ENCODE data around the gene ZCCHC2. TPM values are rescaled to one million over a fixed set of nuclear protein-coding genes. Genes with fewer than 3 reads are reported as not detected.

Gene ZCCHC2
- total RNA-seq, 1 donor from 2014 or later: 7.2 TPM

DNA sequence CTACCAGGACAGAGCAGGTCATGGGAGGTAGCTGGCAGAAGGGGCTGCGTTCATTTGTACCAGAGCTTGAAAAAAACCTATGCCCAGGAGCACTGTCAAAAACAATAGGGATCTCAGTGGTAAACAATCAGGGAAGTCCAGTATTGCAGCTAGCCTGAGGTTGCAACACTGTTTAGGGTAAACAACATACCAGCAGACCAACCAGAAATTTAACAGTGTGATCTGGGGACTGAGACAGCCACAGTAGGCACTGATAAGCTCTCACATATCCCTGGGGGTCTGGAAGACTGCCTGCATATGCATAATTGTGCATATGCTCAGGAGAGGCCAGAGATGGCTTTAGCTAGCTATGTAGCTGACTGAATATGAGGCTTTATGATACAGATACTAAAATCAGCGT lies 12.0 kb upstream of the ZCCHC2 start:
- no peak for DNase-seq (ENCODE audit: low spot score)

DNA sequence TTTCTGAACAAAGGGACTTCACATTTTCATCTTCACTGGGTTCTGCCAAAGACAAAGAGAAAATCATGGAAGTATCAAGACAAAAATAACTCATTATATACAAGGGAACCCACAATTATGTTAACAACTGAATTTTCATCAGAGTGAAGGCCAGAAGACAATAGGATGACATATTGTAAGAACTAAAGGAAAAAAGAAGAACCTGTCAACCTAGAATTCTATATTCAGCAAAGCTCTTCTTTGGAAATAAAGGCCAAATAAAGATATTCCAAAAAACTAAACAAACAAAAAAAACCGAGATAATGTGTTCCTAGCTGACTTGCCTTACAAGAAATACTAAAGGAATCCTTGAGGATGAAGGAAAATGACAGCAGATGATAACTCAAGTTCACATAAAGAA lies 10.3 kb upstream of the ZCCHC2 start:
- DNase-seq (ENCODE audit: low spot score): no peak

DNA sequence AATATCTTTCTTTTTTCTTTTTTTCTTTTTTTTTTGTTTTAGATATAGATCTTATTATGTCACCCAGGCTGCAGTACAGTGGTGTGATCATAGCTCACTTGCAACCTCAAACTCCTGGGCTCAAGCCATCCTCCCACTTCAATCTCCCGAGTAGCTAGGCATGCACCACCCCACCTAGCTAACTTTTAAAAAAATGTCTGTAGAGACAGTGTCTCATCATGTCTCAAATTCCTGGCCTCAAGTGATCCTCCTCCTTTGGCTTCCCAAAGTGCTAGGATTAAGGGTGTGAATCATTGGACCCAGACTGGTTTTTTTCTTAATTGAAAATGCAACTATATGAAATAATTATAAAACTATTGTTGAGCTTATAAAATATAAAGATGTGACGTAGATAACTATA lies 9.8 kb upstream of the ZCCHC2 start:
- DNase-seq (ENCODE audit: low spot score): no peak

DNA sequence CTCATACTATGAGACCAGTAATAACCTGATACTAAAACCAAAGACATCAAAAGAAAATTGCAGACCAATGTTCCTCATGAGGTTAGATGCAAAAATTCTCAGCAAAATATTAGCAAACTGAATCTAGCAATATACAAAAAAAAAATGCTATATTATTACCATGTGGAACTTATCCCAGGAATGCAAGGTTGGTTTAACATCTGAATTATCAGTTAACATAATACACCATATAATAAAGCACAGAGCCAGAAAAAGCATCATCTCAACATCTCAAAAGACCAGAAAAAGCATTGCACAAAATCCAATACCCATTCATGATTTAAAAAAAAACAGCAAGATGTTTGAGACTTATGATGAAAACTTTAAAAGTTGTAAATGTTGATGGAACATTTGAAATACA lies 8.3 kb upstream of the ZCCHC2 start:
- DNase-seq (ENCODE audit: low spot score): no peak

DNA sequence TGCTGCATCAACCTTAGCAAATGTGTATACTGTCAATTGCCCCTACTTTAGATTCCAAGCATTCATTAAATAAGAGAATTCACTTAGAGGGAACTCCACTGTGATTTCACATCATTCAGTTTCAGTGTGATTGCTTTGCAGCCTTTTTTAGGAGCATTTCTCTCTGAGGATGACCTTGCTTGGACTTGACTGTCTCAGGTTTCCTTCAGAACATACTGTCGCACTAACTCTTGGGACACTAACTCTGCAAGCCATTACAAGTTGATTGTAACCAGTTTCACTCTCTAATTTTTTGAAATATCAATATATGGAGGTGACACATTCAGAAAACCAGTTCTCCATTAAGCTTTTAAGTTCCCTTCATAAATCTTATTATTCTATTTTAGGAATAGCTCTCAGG lies 6.6 kb upstream of the ZCCHC2 start:
- no peak for DNase-seq (ENCODE audit: low spot score)

DNA sequence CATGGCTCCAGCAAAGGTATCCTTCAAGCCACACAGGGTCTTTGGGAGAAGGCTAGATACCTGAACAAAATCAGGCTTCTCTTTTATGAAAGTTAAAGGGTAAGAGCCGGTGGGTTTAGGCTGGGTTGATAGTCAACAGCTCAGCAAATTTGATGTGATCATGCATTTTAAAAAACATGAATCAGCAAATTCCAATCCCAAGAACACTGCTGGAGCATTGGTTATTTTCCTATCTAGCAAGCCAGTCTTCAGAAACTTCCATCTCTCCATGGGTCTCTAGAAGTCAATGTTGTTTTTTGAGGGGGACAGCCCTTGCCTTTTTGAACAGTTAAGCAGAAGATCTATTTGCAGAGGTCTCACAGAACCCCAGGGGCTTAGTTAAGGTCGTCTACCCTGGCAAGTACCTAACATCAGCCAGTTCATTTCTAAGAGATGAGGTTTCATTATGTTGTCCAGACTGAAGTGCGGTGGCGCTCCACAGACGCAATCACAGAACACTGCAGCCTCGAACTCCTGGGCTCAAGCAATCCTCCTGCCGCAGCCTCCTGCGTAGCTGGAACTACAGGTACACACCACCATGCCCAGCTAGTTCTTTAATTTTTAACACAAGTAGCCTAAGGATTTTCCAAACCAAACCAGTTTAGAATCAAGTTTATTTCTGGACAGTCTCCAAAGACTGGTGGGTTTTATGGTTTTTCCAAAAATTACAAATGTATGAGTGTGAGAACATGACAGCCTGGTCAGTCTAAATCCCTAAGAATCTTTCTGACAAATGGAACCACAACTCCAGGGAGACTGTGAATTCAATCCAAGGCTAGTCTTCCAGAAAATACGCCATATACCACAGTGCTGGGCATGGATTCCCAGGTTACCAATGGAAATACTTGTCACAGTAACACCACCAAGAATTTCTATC lies 4.1 kb upstream of the ZCCHC2 start:
- DNase-seq (ENCODE audit: low spot score): no peak

DNA sequence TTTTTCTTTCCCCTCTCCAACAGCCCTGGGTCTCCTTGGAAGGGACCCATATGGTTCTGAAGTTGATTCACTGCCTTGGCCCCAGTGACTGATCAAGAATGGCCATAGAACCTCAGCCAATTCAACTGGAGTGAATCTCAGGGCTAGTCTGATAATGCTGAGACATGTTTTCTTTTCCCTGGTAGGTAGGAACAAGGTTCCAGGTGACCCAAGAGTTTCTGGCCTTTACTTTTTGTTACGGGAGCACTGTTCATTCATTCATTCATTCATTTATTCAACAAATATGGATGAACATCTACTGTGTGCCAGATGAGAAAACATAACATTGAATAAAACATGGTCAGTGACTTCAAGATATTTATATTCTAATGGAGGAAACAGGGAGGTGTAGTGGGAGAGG lies 3.1 kb upstream of the ZCCHC2 start:
- DNase-seq (ENCODE audit: low spot score): no peak

DNA sequence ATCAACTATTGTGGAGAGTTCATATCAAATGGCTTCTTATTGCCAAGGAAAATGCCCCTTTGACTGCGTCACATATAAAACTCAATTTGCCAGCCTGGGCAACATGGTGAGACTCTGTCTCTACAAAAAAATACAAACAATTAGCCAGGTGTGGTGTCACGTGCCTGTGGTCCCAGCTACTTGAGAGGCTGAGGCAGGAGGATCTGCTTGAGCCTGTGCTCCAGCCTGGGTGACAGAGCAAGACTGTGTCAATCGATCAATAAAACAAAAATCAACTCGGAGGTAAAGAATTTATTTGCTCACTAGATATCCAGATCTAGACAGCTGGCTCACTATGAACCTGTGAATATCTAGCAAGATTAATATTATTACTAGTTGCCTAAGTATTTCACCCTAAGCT lies 1.7 kb upstream of the ZCCHC2 start:
- DNase-seq (ENCODE audit: low spot score): no peak

DNA sequence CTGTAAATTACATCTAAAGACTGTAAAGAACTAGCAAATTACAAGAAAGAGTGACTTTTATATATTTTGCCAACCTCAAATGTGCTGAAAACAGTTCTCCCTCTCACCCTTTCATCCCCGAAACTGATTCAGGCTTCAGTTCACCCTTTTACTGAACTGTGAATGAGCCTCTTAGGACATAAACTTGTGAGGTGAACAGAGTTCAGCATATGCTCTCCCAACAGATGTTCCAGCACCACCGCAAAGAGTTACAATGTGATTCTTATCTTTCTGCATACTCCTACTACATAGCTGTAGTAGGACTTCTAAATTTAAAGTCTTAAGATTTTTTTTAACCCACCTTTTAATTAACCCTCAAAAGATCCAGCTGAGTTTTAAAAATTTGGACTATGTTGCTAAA lies 1.2 kb upstream of the ZCCHC2 start:
- no peak for DNase-seq (ENCODE audit: low spot score)

DNA sequence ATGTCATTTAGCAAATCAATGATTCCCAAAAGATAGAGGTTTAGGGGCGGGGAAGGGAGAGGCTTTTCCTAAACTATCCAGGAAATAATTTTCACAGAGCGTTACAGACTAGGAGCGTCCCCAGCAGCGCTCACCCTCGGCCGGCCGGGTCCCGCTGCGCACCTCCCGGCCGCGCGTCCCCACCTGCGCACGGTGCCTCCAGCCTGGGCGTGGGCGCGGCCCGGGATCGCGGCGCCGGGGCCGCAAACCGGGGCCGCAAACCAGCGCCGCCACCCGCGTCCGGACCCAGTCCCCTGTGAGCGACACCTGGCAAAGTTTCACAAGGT lies 684 bp upstream of the ZCCHC2 start:
- no peak for DNase-seq (ENCODE audit: low spot score)

DNA sequence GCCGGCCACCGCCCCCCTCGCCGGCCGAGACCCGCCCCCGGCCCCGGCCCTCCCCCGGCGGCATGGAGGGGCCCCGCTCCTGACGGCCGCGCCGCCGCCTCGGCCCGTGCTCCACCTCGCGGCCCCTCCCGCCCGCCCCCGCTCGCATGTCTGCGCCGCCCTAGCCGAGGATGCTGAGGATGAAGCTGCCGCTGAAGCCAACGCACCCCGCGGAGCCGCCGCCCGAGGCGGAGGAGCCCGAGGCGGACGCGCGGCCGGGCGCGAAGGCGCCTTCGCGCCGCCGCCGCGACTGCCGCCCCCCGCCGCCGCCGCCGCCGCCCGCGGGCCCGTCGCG lies 397 bp downstream of the ZCCHC2 start:
- no peak for DNase-seq (ENCODE audit: low spot score)

DNA sequence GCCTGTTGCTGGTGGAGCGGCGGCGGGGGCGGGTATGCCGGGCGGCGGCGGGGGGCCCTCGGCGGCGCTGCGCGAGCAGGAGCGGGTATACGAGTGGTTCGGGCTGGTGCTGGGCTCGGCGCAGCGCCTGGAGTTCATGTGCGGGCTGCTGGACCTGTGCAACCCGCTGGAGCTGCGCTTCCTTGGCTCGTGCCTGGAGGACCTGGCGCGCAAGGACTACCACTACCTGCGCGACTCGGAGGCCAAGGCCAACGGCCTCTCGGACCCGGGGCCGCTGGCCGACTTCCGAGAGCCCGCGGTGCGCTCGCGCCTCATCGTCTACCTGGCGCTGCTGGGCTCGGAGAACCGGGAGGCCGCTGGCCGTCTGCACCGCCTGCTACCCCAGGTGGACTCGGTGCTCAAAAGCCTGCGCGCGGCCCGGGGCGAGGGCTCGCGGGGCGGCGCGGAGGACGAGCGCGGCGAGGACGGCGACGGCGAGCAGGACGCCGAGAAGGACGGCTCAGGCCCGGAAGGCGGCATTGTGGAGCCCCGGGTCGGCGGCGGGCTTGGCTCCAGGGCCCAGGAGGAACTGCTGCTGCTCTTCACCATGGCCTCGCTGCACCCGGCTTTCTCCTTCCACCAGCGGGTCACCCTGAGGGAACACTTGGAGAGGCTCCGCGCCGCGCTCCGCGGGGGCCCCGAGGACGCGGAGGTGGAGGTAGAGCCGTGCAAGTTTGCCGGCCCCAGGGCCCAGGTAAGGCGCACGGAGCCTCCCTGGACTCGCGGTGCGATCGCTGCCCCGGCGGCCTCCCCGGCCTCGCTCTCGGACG lies 1.0 kb downstream of the ZCCHC2 start:
- DNase-seq (ENCODE audit: low spot score): peak; percentile 43

DNA sequence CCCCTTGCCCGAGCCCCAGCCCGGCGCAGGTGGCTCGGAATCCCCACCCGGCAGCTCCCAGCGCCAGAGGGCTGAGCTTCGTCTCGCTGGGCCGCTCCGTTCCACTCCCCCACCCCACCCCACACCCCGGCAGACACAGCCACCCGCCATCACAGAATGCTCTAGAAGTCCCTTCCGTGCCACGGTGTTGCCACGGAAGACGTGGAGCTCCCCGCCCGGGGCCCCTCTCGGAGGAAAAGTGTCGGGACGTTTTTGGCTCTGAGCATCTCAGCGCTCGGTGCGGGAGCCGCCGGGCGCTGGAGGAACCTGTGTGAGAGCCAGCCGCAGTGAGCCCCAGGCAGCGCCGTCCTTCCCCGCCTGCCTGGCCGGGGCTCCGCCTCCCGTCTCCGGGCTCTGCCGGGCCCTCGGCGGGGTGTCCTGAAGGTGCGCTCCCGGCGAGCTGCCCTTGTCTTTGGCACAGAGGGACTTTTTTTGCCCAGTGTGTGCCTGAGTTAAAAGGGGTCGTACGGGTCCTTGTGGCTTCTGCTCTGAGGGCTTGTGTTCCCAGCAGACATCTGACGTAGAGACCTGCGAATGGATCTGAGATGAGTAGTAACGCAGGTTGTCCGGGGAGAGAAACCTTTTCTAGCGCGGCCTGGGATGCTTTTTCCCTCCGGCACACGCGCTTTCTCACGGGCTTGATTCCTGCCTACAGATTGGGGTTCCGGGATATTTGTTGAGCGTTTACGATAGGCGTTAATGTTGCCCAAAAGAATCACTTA lies 1.8 kb downstream of the ZCCHC2 start:
- DNase-seq (ENCODE audit: low spot score): peak; percentile 58

DNA sequence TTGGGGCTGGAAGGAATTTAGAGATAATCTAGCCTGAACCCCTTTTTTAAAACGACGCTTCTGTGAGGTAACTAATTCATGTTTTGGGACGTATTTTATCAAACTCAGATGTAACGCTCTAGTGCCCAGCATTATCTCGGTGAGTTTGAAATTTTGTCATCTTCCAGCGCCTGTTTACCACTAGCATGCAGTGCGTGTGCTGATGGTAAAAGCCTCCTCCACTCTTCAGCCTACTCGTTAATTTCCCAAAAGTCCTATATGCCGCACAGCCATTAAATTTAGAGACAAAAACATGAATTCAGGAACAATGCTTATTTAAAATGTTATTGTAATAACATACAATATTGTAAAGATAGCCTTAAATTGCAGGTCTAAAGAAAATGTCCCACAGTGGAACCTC lies 2.8 kb downstream of the ZCCHC2 start:
- no peak for DNase-seq (ENCODE audit: low spot score)

DNA sequence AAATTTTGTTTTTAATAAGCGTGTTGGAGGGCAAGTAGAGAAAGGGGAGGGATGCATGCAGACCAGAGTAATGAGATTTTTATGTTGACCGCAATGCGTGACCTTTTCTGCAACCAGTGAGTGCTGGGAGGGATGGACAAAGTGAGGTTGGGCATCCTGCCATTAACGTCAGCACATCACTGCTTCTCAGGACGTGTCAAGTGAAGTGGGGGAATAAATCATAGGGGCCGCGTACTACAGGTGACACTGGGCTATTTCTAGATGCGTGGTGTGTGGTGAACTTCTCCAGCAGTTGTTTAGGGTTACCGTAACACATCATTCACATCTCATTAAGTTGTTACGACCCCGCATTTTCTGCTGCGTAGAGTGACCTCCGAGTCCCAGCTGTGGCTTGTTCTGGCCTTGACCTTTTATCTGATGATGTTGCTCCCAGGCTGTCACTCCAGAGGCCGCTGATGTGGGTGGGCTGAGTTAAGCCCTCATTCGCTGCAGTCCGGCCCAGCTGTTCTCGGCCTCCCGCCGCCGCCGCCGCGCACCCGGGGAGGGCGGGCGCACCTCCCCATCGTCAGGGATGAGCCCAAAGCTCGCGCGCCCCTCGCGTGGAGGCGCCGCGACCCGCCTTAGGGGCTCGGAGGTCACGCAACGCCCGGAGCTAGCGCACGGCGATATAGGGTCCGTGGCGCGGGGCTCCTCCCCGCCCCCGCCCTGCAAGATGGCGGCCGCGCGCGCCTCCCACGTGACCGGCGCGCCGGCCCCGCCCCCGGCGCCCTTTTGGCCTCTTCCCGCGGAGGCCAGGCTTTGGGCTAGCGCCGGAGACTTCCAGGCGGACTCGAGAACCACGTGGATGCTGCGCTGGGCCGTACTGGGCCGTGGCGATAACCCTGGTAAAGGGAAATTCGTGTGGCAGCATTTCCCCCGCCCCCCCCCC lies 3.5 kb downstream of the ZCCHC2 start:
- DNase-seq (ENCODE audit: low spot score): peak; percentile 84

DNA sequence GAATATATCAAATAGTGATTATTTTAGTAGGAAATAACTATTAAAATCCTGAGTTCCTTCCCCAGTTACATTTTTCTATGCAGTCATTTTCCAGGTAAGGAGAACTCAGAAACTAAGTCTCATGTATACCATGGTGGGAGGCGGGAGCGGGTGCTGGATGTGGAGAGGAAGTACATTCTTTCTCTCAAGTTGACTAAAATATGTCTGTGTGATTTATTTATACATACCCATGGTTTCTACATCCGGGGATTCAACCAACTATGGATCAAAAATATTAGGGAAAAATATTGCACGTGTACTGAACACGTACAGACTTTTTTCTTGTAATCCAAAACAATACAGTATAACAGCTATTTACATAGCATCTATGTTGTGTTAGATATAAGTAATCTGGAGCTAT lies 6.8 kb downstream of the ZCCHC2 start:
- peak; percentile 24 for DNase-seq (ENCODE audit: low spot score)

DNA sequence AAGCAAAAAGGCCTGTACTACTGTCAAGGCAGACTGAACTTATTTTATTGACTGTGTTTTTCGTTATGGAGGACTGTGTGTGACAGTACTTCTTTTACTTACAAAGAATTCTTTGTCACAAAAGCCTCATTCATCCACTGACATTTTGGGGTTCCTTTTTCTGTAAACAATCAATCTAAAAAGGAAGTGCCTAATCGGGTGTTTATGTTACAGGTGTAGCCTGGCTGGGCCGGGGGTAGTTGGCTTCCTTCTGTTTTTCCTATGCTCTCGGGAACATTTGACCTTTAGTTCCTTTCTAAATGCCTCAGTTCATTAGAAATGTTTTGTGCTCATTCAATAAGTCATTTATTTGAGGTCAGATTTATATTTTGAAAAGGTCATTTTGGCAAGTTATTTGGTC lies 8.3 kb downstream of the ZCCHC2 start:
- no peak for DNase-seq (ENCODE audit: low spot score)

DNA sequence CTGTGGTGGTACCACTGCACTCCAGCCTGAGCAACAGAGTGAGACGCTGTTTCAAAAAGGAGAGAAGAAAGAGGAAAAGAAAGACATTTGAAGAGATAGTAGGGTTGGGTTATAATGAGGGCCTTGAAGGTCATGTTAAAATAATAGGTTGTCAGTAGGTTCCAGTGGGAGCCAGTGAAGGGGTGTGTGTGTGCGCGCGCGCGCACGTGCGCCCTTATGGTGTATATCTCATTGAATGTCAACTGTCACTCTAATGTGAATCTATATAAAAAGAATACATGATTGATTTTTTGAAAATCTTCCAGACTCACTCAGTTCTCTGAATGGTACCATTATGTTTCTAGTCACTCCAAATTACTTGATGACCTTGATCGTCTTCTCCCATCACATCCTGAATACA lies 9.1 kb downstream of the ZCCHC2 start:
- DNase-seq (ENCODE audit: low spot score): no peak

DNA sequence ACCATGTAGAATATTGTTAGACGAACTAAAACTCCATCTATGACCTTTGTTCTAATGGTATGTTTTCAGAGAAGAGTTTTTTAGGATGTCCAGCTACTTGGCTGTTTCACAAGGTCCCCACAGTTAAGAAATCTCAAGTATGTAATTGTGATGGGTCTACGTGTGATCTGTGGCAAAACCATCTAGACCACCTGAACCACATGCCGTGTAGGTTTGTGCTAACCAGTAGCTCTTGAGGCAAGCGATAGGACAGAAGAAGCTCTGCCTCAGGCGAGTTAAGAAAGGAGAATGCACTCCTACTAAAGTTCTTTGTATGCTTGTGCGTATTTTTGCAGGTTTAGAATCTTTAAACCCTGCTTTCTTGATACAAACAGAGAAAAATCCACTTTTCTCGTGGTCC lies 13.2 kb downstream of the ZCCHC2 start:
- no peak for DNase-seq (ENCODE audit: low spot score)

DNA sequence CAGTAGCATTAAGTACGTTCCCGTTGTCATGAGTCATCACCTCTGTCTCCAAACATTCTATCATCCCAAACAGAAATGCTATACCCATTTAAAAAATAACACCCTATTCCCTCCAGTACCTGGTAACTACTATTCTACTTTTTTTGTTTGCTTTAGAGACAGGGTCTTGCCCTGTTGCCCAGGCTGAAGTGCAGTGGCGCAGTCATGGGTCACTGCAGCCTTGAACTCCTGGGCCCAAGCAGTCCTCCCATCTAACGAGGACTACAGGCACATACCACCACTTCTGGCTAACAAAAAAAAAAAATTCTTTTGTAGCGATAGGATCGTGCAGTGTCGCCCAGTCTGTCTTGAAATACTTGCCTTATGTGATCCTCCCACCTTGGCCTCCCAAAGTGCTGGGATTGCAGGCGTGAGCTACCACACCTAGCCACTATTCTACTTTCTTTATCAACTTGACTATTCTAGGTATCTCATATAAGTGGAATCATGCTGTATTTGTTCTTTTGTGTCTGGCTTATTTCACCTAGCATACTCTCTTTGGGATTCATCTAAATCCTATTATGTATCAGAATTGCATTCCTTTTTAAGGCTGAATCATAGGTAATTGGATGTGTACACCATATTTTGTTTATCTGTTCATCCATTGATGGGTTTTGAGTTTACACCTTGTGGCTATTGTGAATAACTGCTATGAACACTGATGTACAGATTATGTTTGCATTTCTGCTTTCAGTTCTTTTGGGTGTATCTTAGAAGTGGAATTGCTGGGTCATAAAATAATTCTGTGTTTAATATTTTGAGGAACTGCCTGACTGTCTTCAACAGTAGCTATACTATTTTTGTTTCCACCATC lies 14.4 kb downstream of the ZCCHC2 start:
- no peak for DNase-seq (ENCODE audit: low spot score)

Measured in umbilical cord (tissue), 2 donors.